H1 (cell line): ENCODE measurements around the gene ANP32A. TPM values are rescaled to one million over a fixed set of nuclear protein-coding genes. Genes with fewer than 3 reads are reported as not detected.

ENCODE experiments used
- CTCF ChIA-PET: fragments of 300-600 bp; sonication (Branson Sonifier 250); formaldehyde crosslinking; loops from one replicate; lab custom pipeline; 2021; ENCODE audit not compliant: partially characterized antibody; lab: Charles Lee
- POLR2A ChIA-PET: fragments of 300-600 bp; sonication (Branson Sonifier 250); formaldehyde crosslinking; loops from one replicate; lab custom pipeline; 2021; ENCODE audit warnings: inconsistent platforms; ENCODE audit not compliant: partially characterized antibody; lab: Charles Lee
- DNase-seq, 2 experiments: peaks; one replicate each; pipeline versions ENCODE4 v3.0.0 to v3.0.0-alpha.2; 2010 to 2022; ENCODE audit warnings: low spot score in 2 of 2, low read depth in 1 of 2, mixed read lengths in 1 of 2
- FAIRE-seq: peaks from 2 replicates; lab custom pipeline; 2011; peaks lifted over from hg19 to GRCh38; lab: Jason Lieb, UNC
- H2AFZ ChIP-seq: 2 replicates; pipeline ENCODE4 v1.8.1; 2012; ENCODE audit warnings: low read length, inconsistent platforms
- H2AK5ac ChIP-seq: 2 replicates; pipeline ENCODE4 v1.6.1; 2013; ENCODE audit warnings: low read depth, low read length
- H2BK120ac ChIP-seq: replicated peaks from 2 replicates; pipeline ENCODE3; 2013; ENCODE audit warnings: low read depth, low read length, inconsistent platforms
- H2BK12ac ChIP-seq: 2 replicates; pipeline ENCODE4 v1.6.1; 2013; ENCODE audit warnings: low read depth, low read length
- H2BK15ac ChIP-seq: 2 replicates; pipeline ENCODE4 v1.6.1; 2013; ENCODE audit warnings: low read length
- H2BK20ac ChIP-seq: 2 replicates; pipeline ENCODE4 v1.6.1; 2013; ENCODE audit warnings: low read length
- H2BK5ac ChIP-seq: 2 replicates; pipeline ENCODE4 v1.6.1; 2013; ENCODE audit warnings: low read depth, low read length
- H3K14ac ChIP-seq: 2 replicates; pipeline ENCODE4 v1.6.1; 2013; ENCODE audit warnings: inconsistent platforms; ENCODE audit not compliant: insufficient read length
- H3K18ac ChIP-seq: 2 replicates; pipeline ENCODE4 v1.6.1; 2013; ENCODE audit warnings: low read length; ENCODE audit errors: extremely low read depth
- H3K23ac ChIP-seq: 2 replicates; pipeline ENCODE4 v1.6.1; 2013; ENCODE audit warnings: inconsistent platforms; ENCODE audit not compliant: insufficient read length
- H3K23me2 ChIP-seq: 2 replicates; pipeline ENCODE4 v1.6.1; 2013; ENCODE audit warnings: low read depth, low read length
- H3K27ac ChIP-seq: 2 replicates; pipeline ENCODE4 v1.6.1; 2011; ENCODE audit warnings: low read depth, low read length, inconsistent platforms
- H3K27me3 ChIP-seq, 4 experiments: replicated peaks in 1 of 4; 1 replicate in 1 of 4; 2 replicates in 3 of 4; pipeline versions ENCODE4 v1.6.1 to v1.8.1; 2011 to 2013; ENCODE audit warnings: low read length in 3 of 4, mild to moderate bottlenecking in 3 of 4, inconsistent platforms in 2 of 4, mixed read lengths in 2 of 4, moderate library complexity in 1 of 4; ENCODE audit not compliant: control insufficient read depth in 3 of 4, insufficient read depth in 3 of 4; ENCODE audit errors: extremely low read depth in 1 of 4
- H3K36me3 ChIP-seq, 4 experiments: 2 replicates each; pipeline versions ENCODE4 v1.6.1 to v1.8.1; 2011 to 2013; ENCODE audit warnings: mild to moderate bottlenecking in 4 of 4, low read length in 3 of 4, moderate library complexity in 2 of 4, control low read depth in 1 of 4, inconsistent platforms in 1 of 4; ENCODE audit not compliant: insufficient read depth in 4 of 4, control insufficient read depth in 2 of 4
- H3K4ac ChIP-seq: replicated peaks from 2 replicates; pipeline ENCODE3; 2013; ENCODE audit warnings: low read length, low read depth, mixed read lengths, inconsistent platforms; ENCODE audit not compliant: insufficient read length
- H3K4me1 ChIP-seq, 4 experiments: replicated peaks in 1 of 4; 1 replicate in 1 of 4; 2 replicates in 3 of 4; pipeline versions ENCODE4 v1.6.1 to v1.8.1; 2011 to 2013; ENCODE audit warnings: low read length in 3 of 4, inconsistent platforms in 2 of 4, mixed read lengths in 1 of 4; ENCODE audit not compliant: insufficient read depth in 4 of 4, control insufficient read depth in 3 of 4
- H3K4me2 ChIP-seq, 2 experiments: 2 replicates each; pipeline versions ENCODE4 v1.6.1 to v1.8.1; 2011 to 2013; ENCODE audit warnings: low read depth in 2 of 2, low read length in 2 of 2, control low read depth in 1 of 2, inconsistent platforms in 1 of 2, mild to moderate bottlenecking in 1 of 2; ENCODE audit not compliant: insufficient read depth in 1 of 2
- H3K4me3 ChIP-seq, 4 experiments: fragments of 200-600, 300-600 bp in 1 of 4; sonication (generic), shearing (Covaris generic), sonication (Bioruptor Twin) in 1 of 4; 2 replicates each; pipeline versions ENCODE4 v1.5.1 to v1.8.1; 2011 to 2016; ENCODE audit warnings: low read length in 4 of 4, low read depth in 3 of 4, control low read depth in 2 of 4, inconsistent platforms in 2 of 4, mild to moderate bottlenecking in 2 of 4, mixed read lengths in 1 of 4, moderate library complexity in 1 of 4; ENCODE audit not compliant: insufficient read depth in 2 of 4; ENCODE audit errors: extremely low read depth in 1 of 4
- H3K56ac ChIP-seq: replicated peaks from 2 replicates; pipeline ENCODE3; 2013; ENCODE audit warnings: low read depth, mild to moderate bottlenecking, mixed read lengths, low read length, inconsistent platforms; ENCODE audit not compliant: insufficient read length
- H3K79me1 ChIP-seq: 2 replicates; pipeline ENCODE4 v1.6.1; 2013; ENCODE audit warnings: low read depth, low read length, control low read depth
- H3K79me2 ChIP-seq, 2 experiments: 2 replicates each; pipeline versions ENCODE4 v1.6.1 to v1.8.1; 2012 to 2013; ENCODE audit warnings: low read length in 2 of 2, mild to moderate bottlenecking in 2 of 2, inconsistent platforms in 1 of 2; ENCODE audit not compliant: insufficient read depth in 2 of 2, control insufficient read depth in 1 of 2
- H3K9ac ChIP-seq, 4 experiments: replicated peaks in 1 of 4; 1 replicate in 1 of 4; 2 replicates in 3 of 4; pipeline versions ENCODE4 v1.6.1 to v1.8.1; 2011 to 2013; ENCODE audit warnings: low read depth in 3 of 4, low read length in 3 of 4, control low read depth in 2 of 4, mild to moderate bottlenecking in 2 of 4, moderate library complexity in 2 of 4, inconsistent platforms in 1 of 4; ENCODE audit errors: extremely low read depth in 1 of 4
- H3K9me3 ChIP-seq, 2 experiments: 2 replicates each; pipeline versions ENCODE4 v1.6.1 to v1.8.1; 2012 to 2013; ENCODE audit warnings: mild to moderate bottlenecking in 2 of 2, moderate library complexity in 2 of 2, control low read depth in 1 of 2, inconsistent platforms in 1 of 2, low read depth in 1 of 2, low read length in 1 of 2, mixed read lengths in 1 of 2; ENCODE audit not compliant: insufficient read depth in 2 of 2
- H4K20me1 ChIP-seq, 2 experiments: replicated peaks in 1 of 2; 2 replicates each; pipeline versions ENCODE3 to v1.8.1; 2011 to 2013; ENCODE audit warnings: inconsistent platforms in 2 of 2, low read length in 2 of 2, mild to moderate bottlenecking in 1 of 2; ENCODE audit not compliant: insufficient read depth in 2 of 2, control insufficient read depth in 1 of 2
- H4K5ac ChIP-seq: 2 replicates; pipeline ENCODE4 v1.6.1; 2013; ENCODE audit warnings: low read length, low read depth, mixed read lengths, inconsistent platforms; ENCODE audit not compliant: insufficient read length
- H4K8ac ChIP-seq: 2 replicates; pipeline ENCODE4 v1.8.0; 2013; ENCODE audit warnings: mild to moderate bottlenecking, moderate library complexity, low read length, inconsistent platforms; ENCODE audit not compliant: insufficient read depth; ENCODE audit errors: extremely low read depth
- H4K91ac ChIP-seq: replicated peaks from 2 replicates; pipeline ENCODE3; 2013; ENCODE audit warnings: low read length, mixed read lengths, inconsistent platforms; ENCODE audit not compliant: insufficient read length
- BRCA1 ChIP-seq: IDR thresholded peaks from 2 replicates; pipeline ENCODE4 v1.6.1; 2012; ENCODE audit warnings: low read depth, low read length, improper control_type of control experiment
- CBX5 ChIP-seq: fragments of 300-800, 300-1000 bp; sonication (generic); IDR thresholded peaks from 2 replicates; pipeline ENCODE4 v1.7.1; 2016; ENCODE audit warnings: antibody characterized with exemption, low read length, low read depth
- CHD2 ChIP-seq: IDR thresholded peaks from 2 replicates; pipeline ENCODE4 v1.6.1; 2012; ENCODE audit warnings: low read length, improper control_type of control experiment
- GTF2F1 ChIP-seq: IDR thresholded peaks from 2 replicates; pipeline ENCODE4 v1.6.1; 2012; ENCODE audit warnings: low read depth, low read length, improper control_type of control experiment, borderline replicate concordance
- NANOG ChIP-seq: IDR thresholded peaks from 2 replicates; pipeline ENCODE4 v1.6.1; 2011; ENCODE audit warnings: low read length, low read depth, mild to moderate bottlenecking, inconsistent platforms; ENCODE audit not compliant: insufficient read depth, poor library complexity, severe bottlenecking
- PHF8 ChIP-seq: fragments of 200-600 bp; sonication (generic); conservative IDR thresholded peaks from 2 replicates; pipeline ENCODE4 v1.7.1; 2012; ENCODE audit warnings: low read depth, mild to moderate bottlenecking, inconsistent platforms, low read length, moderate library complexity
- POLR2AphosphoS5 ChIP-seq: IDR thresholded peaks from 2 replicates; pipeline ENCODE4 v1.6.1; 2011; ENCODE audit warnings: low read depth, low read length
- SP4 ChIP-seq: IDR thresholded peaks from 2 replicates; pipeline ENCODE4 v1.6.1; 2012; ENCODE audit warnings: low read length, inconsistent platforms
- TAF7 ChIP-seq: optimal IDR thresholded peaks from 2 replicates; pipeline ENCODE3; 2011; ENCODE audit warnings: low read depth, mild to moderate bottlenecking, inconsistent platforms, low read length, moderate library complexity, borderline replicate concordance
- WGBS, 2 experiments: shearing (Covaris generic) in 1 of 2; methylation state at CpG; one replicate each; pipeline versions ENCODE4 v1.1.6 to v1.1.7; 2013 to 2015; ENCODE audit warnings: low lambda C conversion rate in 2 of 2, mixed read lengths in 2 of 2, inconsistent platforms in 1 of 2, low coverage in 1 of 2, missing lambda C conversion rate in 1 of 2; ENCODE audit not compliant: insufficient replicate concordance in 2 of 2, insufficient coverage in 1 of 2, insufficient read length in 1 of 2; ENCODE audit errors: extremely low coverage in 1 of 2, missing lambda C conversion rate in 1 of 2; 5-methylcytosine and 5-hydroxymethylcytosine counted together
- polyA plus RNA-seq, 7 experiments: library from polyadenylated mRNA; depleted of rRNA in 3 of 7; stranded (reverse) in 5 of 7; unstranded in 2 of 7; fragments of >200 nt in 5 of 7; fragments of 200-250 nt in 2 of 7; gene quantifications; 1 replicate in 5 of 7; 2 replicates in 1 of 7; 4 replicates in 1 of 7; pipeline versions ENCODE4 v1.2.1 to v1.2.3, GENCODE V29; 2011 to 2013; ENCODE audit warnings: missing spikeins in 2 of 7, mixed read lengths in 2 of 7
- total RNA-seq: library from RNA; stranded (reverse); fragmentation: NEBNext Ultra II Directional; extraction: Animal tissue kit (Norgen Biotek cat#: 25700); gene quantifications from 2 replicates; pipeline ENCODE4 v1.2.1, GENCODE V29; 2021

Gene ANP32A
- total and polyA plus RNA-seq, 2 of the 8 experiments (the other 6 are each of a cell fraction or from before 2014, with no cell fraction given), result 70.8 to 295 TPM

DNA sequence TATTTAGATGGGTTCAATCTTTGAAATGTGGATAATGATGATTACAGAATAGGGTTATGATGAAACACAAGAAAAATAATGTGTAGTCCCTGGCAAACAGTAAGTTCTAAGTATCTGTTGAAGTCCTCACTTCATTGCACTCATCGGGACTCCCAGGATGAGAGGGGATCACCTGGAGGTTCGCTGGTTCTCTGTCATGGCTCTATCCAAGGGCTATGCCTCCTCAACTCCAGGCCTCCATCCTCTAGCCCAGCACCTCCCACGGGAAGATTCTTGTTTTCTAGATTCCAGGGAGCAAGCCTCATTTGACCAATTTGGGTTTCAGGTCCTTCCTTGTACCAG is 45.5 kb downstream of the ANP32A start:
- H2BK15ac ChIP-seq, result no peak overlapping the region
- H3K56ac ChIP-seq, result no peak overlapping the region
- TF ChIP-seq BRCA1 (no peak), CBX5 (no peak), SP4 (no peak), POLR2AphosphoS5 (no peak), PHF8 (no peak), CHD2 (no peak), TAF7 (no peak), NANOG (no peak), GTF2F1 (no peak)
- POLR2A ChIA-PET, result interaction anchor here (1.1 kb wide), 1 partner anchor 20 kb away, joined by 7 read pairs; no protein-coding TSS in a partner anchor
- H3K4me2 ChIP-seq, result no peak overlapping the region
- H3K18ac ChIP-seq, result no peak overlapping the region
- DNase-seq, result no peak
- no peak overlapping the region for H4K8ac ChIP-seq
- no peak overlapping the region for H3K23ac ChIP-seq
- no peaks in the 10 kb centered on the region for H3K27me3 ChIP-seq
- no peaks in the 10 kb centered on the region for H3K23me2 ChIP-seq
- H3K9ac ChIP-seq, result no peak overlapping the region
- no peak overlapping the region for H2BK5ac ChIP-seq
- H2BK20ac ChIP-seq, result no peak overlapping the region
- H3K14ac ChIP-seq, result no peak overlapping the region
- 90% methylated on average over 3 of the region's 3 CpGs; no CpG with 5 or more reads in 1 of the 2 experiments for WGBS, 2 experiments
- peaks cover 0 to 4% (median 0%) of the 10 kb centered on the region in 4 experiments; a peak in 1 of 7 replicates for H3K4me1 ChIP-seq
- no peak overlapping the region for H2AK5ac ChIP-seq
- no peak overlapping the region for H4K91ac ChIP-seq
- no peaks in the 10 kb centered on the region for H3K9me3 ChIP-seq
- H3K4me3 ChIP-seq, result no peak overlapping the region
- H3K79me1 ChIP-seq, result no peaks in the 10 kb centered on the region
- no peaks in the 10 kb centered on the region for H3K79me2 ChIP-seq
- no peak overlapping the region for H2BK120ac ChIP-seq
- no peak for FAIRE-seq
- no peak overlapping the region for H2AFZ ChIP-seq
- H3K36me3 ChIP-seq, result peaks cover 2 to 23% (median 9%) of the 10 kb centered on the region in 4 experiments; a peak in 5 of 8 replicates
- H3K27ac ChIP-seq, result no peak overlapping the region
- CTCF ChIA-PET, result interaction anchor here (1.6 kb wide), 1 partner anchor 9 kb away, joined by 6 read pairs; no protein-coding TSS in a partner anchor
- H2BK12ac ChIP-seq, result no peak overlapping the region
- H3K4ac ChIP-seq, result no peak overlapping the region
- no peak overlapping the region for H4K5ac ChIP-seq
- H4K20me1 ChIP-seq, result no peaks in the 10 kb centered on the region
